ENCODE measurements around the gene ARL16.
A peak's percentile ranks its signal among the peaks of the same experiment; 100 is the strongest.

The ARL16 gene

GRCh38 chr17:81662002-81662401 is 21.6 kb downstream of the ARL16 start:
- no peak for TF ChIP-seq ZFX (IDR thresholded peaks at IDR 0.05)
- no peak for TF ChIP-seq CTCF (conservative IDR thresholded peaks at IDR 0.05)
- no peak overlapping the region for H3K27ac ChIP-seq

GRCh38 chr17:81660441-81660840 is 23.2 kb downstream of the ARL16 start:
- TF ChIP-seq ZFX (IDR thresholded peaks at IDR 0.05) = no peak
- no peak for TF ChIP-seq CTCF (conservative IDR thresholded peaks at IDR 0.05)
- H3K27ac ChIP-seq = peak overlapping the region; percentile 70

GRCh38 chr17:81659038-81659437 is 24.6 kb downstream of the ARL16 start:
- no peak for TF ChIP-seq ZFX (IDR thresholded peaks at IDR 0.05)
- no peak for TF ChIP-seq CTCF (conservative IDR thresholded peaks at IDR 0.05)
- peak overlapping the region; percentile 70 for H3K27ac ChIP-seq

- no peak overlapping the region for H3K27ac ChIP-seq
- TF ChIP-seq CTCF (conservative IDR thresholded peaks at IDR 0.05) (no peak), ZFX (IDR thresholded peaks at IDR 0.05) (no peak)
Observed at GRCh38 chr17:81656835-81657234, 26.8 kb downstream of the ARL16 start.

GRCh38 chr17:81656118-81656743 is 27.4 kb downstream of the ARL16 start, which contains the start of gene PDE6G:
PDE6G (minus strand) TSS chr17:81656542; CDS start chr17:81653305, 3,237 bp downstream.
- H3K27ac ChIP-seq = no peak within 1 kb of the TSS; the same call in 1 of the 2 replicates
- TF ChIP-seq ZFX (IDR thresholded peaks at IDR 0.05) (no peak), CTCF (conservative IDR thresholded peaks at IDR 0.05) (no peak)

GRCh38 chr17:81655378-81656117 is 28.0 kb downstream of the ARL16 start:
- no peak overlapping the region; the same call in 1 of the 2 replicates for H3K27ac ChIP-seq
- TF ChIP-seq ZFX (IDR thresholded peaks at IDR 0.05) = no peak
- no peak for TF ChIP-seq CTCF (conservative IDR thresholded peaks at IDR 0.05)

Data from C4-2B (cell line).